K562 (cell line): ENCODE results near the gene ACSS1. TPM values are rescaled to one million over a fixed set of nuclear protein-coding genes. Genes with fewer than 3 reads are reported as not detected.

ENCODE experiments used
- ATAC-seq: fragments of 200-7000 bp; cut with Tn5 transposase; 3 replicates; pipeline ENCODE4 v1.9.1; 2020; ENCODE audit warnings: moderate library complexity
- BruUV-seq: library from RNA; stranded (reverse); fragments of 400-500 nt; replicated peaks from 2 replicates; lab custom pipeline; 2021; lab: Mats Ljungman, UMichigan
- CTCF ChIA-PET: fragments of 300-600 bp; formaldehyde crosslinking; extraction: SDS; loops from one replicate; lab custom pipeline; 2021; ENCODE audit warnings: low intra/inter-chr PET ratio; lab: Yijun Ruan, JAX
- POLR2A ChIA-PET: fragments of 300-600, 350-650 bp; sonication (Branson Sonifier 250); formaldehyde crosslinking; extraction: SDS; loops from one replicate; lab custom pipeline; 2021; ENCODE audit warnings: antibody characterized with exemption, inconsistent platforms; lab: Yijun Ruan, JAX
- DNase-seq, 4 experiments: peaks; one replicate each; pipeline versions ENCODE4 v3.0.0 to v3.0.0-alpha.2; 2011 to 2018; ENCODE audit warnings: low spot score in 3 of 4, mixed read lengths in 3 of 4; ENCODE audit errors: extremely low read depth in 1 of 4
- FAIRE-seq: peaks from 2 replicates; lab custom pipeline; 2011; peaks lifted over from hg19 to GRCh38; lab: Jason Lieb, UNC
- H2AFZ ChIP-seq: 2 replicates; pipeline ENCODE4 v1.6.0; 2011; ENCODE audit warnings: low read depth, low read length, control low read depth, inconsistent platforms
- H3K27ac ChIP-seq: fragments of 200-600 bp; 3 replicates; pipeline ENCODE4 v1.8.0; 2011; ENCODE audit warnings: low read depth, mild to moderate bottlenecking, control low read depth, inconsistent platforms, low read length, moderate library complexity, mixed read lengths; ENCODE audit errors: extremely low read depth
- H3K27me3 ChIP-seq, 2 experiments: fragments of 300-600 bp in 1 of 2; 2 replicates in 1 of 2; 3 replicates in 1 of 2; pipeline versions ENCODE4 v1.6.0 to v1.8.0; 2011; ENCODE audit warnings: inconsistent platforms in 2 of 2, low read length in 2 of 2, mild to moderate bottlenecking in 1 of 2, mixed read lengths in 1 of 2, moderate library complexity in 1 of 2; ENCODE audit not compliant: control insufficient read depth in 2 of 2, insufficient read depth in 2 of 2
- H3K36me3 ChIP-seq: fragments of 300-600 bp; 3 replicates; pipeline ENCODE4 v1.8.0; 2011; ENCODE audit warnings: mild to moderate bottlenecking, low read length, inconsistent platforms; ENCODE audit not compliant: control insufficient read depth, insufficient read depth
- H3K4me1 ChIP-seq, 2 experiments: fragments of 200-600 bp in 1 of 2; replicated peaks in 1 of 2; 2 replicates in 1 of 2; 3 replicates in 1 of 2; pipeline versions ENCODE4 v1.5.1 to v1.8.0; 2011; ENCODE audit warnings: inconsistent platforms in 2 of 2, low read length in 2 of 2, mild to moderate bottlenecking in 1 of 2, mixed read lengths in 1 of 2, moderate library complexity in 1 of 2; ENCODE audit not compliant: control insufficient read depth in 2 of 2, insufficient read depth in 2 of 2
- H3K4me2 ChIP-seq: 2 replicates; pipeline ENCODE4 v1.6.1; 2011; ENCODE audit warnings: low read length, control low read depth, inconsistent platforms, mixed read lengths; ENCODE audit not compliant: insufficient read depth
- H3K4me3 ChIP-seq: fragments of 200-600 bp; sonication (generic), shearing (Covaris generic); 2 replicates; pipeline ENCODE4 v1.5.1; 2016; ENCODE audit warnings: control low read depth, inconsistent platforms
- H3K79me2 ChIP-seq: fragments of 200-600 bp; 3 replicates; pipeline ENCODE4 v1.8.0; 2011; ENCODE audit warnings: low read length, inconsistent platforms; ENCODE audit not compliant: control insufficient read depth, insufficient read depth
- H3K9ac ChIP-seq, 2 experiments: 2 replicates each; pipeline versions ENCODE4 v1.6.0 to v1.6.1; 2011; ENCODE audit warnings: low read depth in 2 of 2, low read length in 2 of 2, control low read depth in 1 of 2, inconsistent platforms in 1 of 2, mild to moderate bottlenecking in 1 of 2, mixed read lengths in 1 of 2; ENCODE audit not compliant: insufficient read depth in 1 of 2
- H3K9me1 ChIP-seq: one replicate; pipeline ENCODE4 v1.6.0; 2011; ENCODE audit warnings: inconsistent platforms, mild to moderate bottlenecking, low read length, moderate library complexity; ENCODE audit not compliant: control insufficient read depth, insufficient read depth
- H3K9me3 ChIP-seq: replicated peaks from 2 replicates; pipeline ENCODE4 v1.5.1; 2011; ENCODE audit warnings: low read depth, low read length, inconsistent platforms; ENCODE audit not compliant: control insufficient read depth, insufficient read depth
- H4K20me1 ChIP-seq: replicated peaks from 2 replicates; pipeline ENCODE4 v1.6.1; 2011; ENCODE audit warnings: low read length, inconsistent platforms, mixed read lengths; ENCODE audit not compliant: control insufficient read depth, insufficient read depth
- CBX5 ChIP-seq: IDR thresholded peaks from 2 replicates; pipeline ENCODE4 v1.6.1; 2014; ENCODE audit warnings: low read depth, borderline replicate concordance
- CHCHD3 ChIP-seq: fragments of 250-450 bp; sonication (Bioruptor Pico); IDR thresholded peaks from 2 replicates; pipeline ENCODE4 v2.1.2; 2022; ENCODE audit warnings: mild to moderate bottlenecking
- NR1H2 ChIP-seq: sonication (generic); formaldehyde crosslinking; IDR thresholded peaks from 2 replicates; pipeline ENCODE4 v1.4.0; 2020; ENCODE audit warnings: mild to moderate bottlenecking, missing genetic modification reagents
- SETDB1 ChIP-seq: IDR thresholded peaks from one replicate; pipeline ENCODE4 v1.6.1; 2012; ENCODE audit warnings: low read length, control low read depth, inconsistent platforms
- SNRNP70 ChIP-seq: fragments of 200-400 bp; formaldehyde crosslinking; optimal IDR thresholded peaks from 2 replicates; pipeline ENCODE3; 2017; ENCODE audit warnings: low read depth, low read length
- WGBS: fragments of 100-300 bp; shearing (Covaris generic); methylation state at CpG from one replicate; pipeline ENCODE4 v1.1.6; 2016; ENCODE audit warnings: low coverage, mixed read lengths; ENCODE audit not compliant: insufficient coverage; ENCODE audit errors: missing lambda C conversion rate; 5-methylcytosine and 5-hydroxymethylcytosine counted together
- in situ Hi-C: fragments of 300-500 bp; cut with MboI; formaldehyde crosslinking; loops from 4 replicates; pipeline ENCODE4 v1.15.0; 2018; ENCODE audit warnings: inconsistent platforms, mixed read lengths
- intact Hi-C: fragments of 100-400 bp; cut with micrococcal nuclease; formaldehyde crosslinking; loops from 2 replicates; pipeline ENCODE4 v1.14.2; 2022
- polyA plus RNA-seq, 8 experiments: library from polyadenylated mRNA; depleted of rRNA in 4 of 8; stranded (reverse) in 5 of 8; unstranded in 3 of 8; fragments of >200 nt; fragmentation: Nextera tagmentation in 2 of 8; fragmentation: Illumina TruSeq in 1 of 8; extraction: Ambion mirVana in 2 of 8; extraction: Trizol in 1 of 8; gene quantifications; 2 replicates each; pipeline versions ENCODE4 v1.2.1 to v1.2.3, GENCODE V29; 2011 to 2014; ENCODE audit warnings: inconsistent platforms in 1 of 8, missing spikeins in 1 of 8
- total RNA-seq, 7 experiments: library from RNA; depleted of rRNA in 6 of 7; stranded (reverse); fragments of >200 nt in 6 of 7; fragmentation: Illumina TruSeq in 2 of 7; extraction: Trizol in 2 of 7; gene quantifications; 2 replicates each; pipeline versions ENCODE4 v1.2.1 to v1.2.3, GENCODE V29; 2011 to 2021; ENCODE audit warnings: low replicate concordance in 1 of 7
- TF ChIP-seq, protein P1 (sequence below): fragments of 450-650 bp; IDR thresholded peaks from 2 replicates; pipeline ENCODE4 v1.6.1; 2016; ENCODE audit warnings: mild to moderate bottlenecking
- TF ChIP-seq, protein P2 (sequence below), 2 experiments: fragments of 450-650 bp in 1 of 2; sonication (generic) in 1 of 2; formaldehyde crosslinking; conservative IDR thresholded peaks; 2 replicates each; pipeline versions ENCODE4 v1.4.0 to v1.8.1; 2020 to 2022; ENCODE audit warnings: mild to moderate bottlenecking in 1 of 2, missing genetic modification reagents in 1 of 2

Gene ACSS1
- total and polyA plus RNA-seq, 9 of the 15 experiments (the other 6 are each of a cell fraction or from before 2014, with no cell fraction given), result 0.07 to 2.1 (median 0.27) TPM; not detected in 3

DNA sequence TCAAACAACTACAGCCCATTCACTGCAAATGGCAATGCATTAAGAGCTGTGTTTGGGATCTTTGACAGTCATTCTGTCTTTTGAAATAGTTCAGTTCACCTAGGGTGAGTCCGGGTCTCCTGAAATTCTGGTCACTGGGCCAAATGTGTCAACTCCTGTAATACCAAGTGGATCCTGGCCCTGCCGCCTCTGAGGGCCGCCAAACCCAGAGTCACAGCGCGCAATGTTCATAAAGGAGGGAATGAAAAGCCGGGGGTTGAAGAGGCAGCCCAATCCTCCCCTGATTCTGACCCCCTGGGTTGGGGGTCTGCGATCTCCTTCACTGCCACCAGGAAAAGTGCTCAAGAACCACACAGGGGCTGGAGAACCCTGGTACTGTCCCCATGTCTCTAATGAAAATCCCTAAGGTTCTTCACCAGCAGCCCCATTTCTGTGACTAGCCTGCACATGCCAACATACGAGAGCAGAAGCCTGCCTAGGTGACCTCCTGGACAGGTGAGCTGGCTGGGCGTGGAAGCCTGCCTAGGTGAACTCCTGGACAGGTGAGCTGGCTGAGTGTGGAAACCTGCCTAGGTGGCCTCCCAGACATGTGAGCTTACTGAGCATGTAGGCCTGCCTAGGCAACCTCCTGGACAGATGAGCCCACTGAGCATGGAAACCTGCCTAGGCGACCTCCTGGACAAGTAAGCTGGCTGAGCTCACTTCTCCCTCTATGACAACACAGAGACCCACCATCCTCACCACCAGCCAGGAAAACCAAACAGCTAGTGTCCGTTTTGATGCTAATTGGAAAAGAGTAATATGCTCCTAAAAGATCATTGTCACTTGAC lies 49.3 kb downstream of the ACSS1 start:
- no TSS peak for BruUV-seq
- FAIRE-seq, result no peak
- Histone ChIP-seq H3K79me2 (no peaks in the 10 kb centered on the region), H3K4me2 (no peak overlapping the region), H3K4me1 (no peaks in the 10 kb centered on the region), H3K36me3 (no peaks in the 10 kb centered on the region), H3K9me1 (no peaks in the 10 kb centered on the region), H3K27ac (no peak overlapping the region), H2AFZ (no peak overlapping the region), H3K4me3 (no peak overlapping the region), H3K9ac (no peak overlapping the region), H3K9me3 (no peaks in the 10 kb centered on the region), H3K27me3 (peaks cover 3 to 60% of the 10 kb centered on the region in 2 experiments; a peak in 4 of 5 replicates), H4K20me1 (no peaks in the 10 kb centered on the region)
- TF ChIP-seq SNRNP70 (no peak), CBX5 (no peak), CHCHD3 (no peak), NR1H2 (CRISPR knock-in tag) (no peak), SETDB1 (no peak)
- TF ChIP-seq, protein P1, sequence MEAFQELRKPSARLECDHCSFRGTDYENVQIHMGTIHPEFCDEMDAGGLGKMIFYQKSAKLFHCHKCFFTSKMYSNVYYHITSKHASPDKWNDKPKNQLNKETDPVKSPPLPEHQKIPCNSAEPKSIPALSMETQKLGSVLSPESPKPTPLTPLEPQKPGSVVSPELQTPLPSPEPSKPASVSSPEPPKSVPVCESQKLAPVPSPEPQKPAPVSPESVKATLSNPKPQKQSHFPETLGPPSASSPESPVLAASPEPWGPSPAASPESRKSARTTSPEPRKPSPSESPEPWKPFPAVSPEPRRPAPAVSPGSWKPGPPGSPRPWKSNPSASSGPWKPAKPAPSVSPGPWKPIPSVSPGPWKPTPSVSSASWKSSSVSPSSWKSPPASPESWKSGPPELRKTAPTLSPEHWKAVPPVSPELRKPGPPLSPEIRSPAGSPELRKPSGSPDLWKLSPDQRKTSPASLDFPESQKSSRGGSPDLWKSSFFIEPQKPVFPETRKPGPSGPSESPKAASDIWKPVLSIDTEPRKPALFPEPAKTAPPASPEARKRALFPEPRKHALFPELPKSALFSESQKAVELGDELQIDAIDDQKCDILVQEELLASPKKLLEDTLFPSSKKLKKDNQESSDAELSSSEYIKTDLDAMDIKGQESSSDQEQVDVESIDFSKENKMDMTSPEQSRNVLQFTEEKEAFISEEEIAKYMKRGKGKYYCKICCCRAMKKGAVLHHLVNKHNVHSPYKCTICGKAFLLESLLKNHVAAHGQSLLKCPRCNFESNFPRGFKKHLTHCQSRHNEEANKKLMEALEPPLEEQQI, result no peak
- TF ChIP-seq, protein P2, sequence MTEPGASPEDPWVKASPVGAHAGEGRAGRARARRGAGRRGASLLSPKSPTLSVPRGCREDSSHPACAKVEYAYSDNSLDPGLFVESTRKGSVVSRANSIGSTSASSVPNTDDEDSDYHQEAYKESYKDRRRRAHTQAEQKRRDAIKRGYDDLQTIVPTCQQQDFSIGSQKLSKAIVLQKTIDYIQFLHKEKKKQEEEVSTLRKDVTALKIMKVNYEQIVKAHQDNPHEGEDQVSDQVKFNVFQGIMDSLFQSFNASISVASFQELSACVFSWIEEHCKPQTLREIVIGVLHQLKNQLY (CRISPR knock-in tag; conservative IDR thresholded peaks at IDR 0.05), result no peak
- ChIA-PET POLR2A (interaction anchor here (1.1 kb wide), 1 partner anchor 25 kb away, joined by 3 read pairs; no protein-coding TSS in a partner anchor), CTCF (no interaction called here)
- no peak for ATAC-seq
- 2% methylated on average over 11 of the region's 11 CpGs for WGBS
- intact Hi-C loops, result no loop called here
- in situ Hi-C loops, result loop anchor here (10.0 kb wide), 1 partner anchor 166 kb away; no protein-coding TSS in a partner anchor
- no peak for DNase-seq
